ENCODE measurements around the gene RILP.

RILP gene

DNA sequence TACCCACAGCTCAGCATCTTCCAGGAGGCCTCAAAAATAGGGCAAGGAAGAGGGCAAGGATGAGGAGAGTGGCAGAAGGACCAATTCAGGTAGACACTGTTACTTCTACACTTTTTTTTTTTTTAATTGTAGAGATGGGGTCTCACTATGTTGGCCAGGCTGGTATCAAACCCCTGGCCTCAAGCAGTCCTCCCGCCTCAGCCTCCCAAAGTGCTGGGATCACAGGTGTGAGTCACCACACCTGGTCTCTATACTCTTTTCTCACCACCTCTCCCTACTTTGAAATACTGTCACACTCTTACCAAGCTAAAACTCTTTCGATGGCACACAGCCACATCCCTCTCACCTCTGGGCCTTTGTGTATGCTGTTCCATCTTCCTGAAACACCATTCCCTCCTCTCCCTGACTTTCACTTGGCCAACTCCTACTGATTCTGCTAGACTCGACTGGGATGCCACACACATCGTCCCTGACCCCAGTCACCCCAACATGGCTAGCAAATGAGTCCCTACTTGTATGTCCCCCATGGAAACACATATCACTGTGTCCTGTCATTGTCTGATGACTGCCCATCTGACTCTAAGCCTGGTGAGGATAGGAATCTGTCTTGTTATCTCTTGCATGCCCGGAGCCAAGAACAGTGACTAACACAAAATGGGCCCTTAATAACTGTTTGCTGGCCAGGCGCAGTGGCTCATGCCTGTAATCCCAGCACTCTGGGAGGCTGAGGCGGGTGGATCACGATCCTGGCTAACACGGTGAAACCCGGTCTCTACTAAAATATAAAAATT lies 13.8 kb downstream of the RILP start:
- no peak overlapping the region for H3K4me3 ChIP-seq (ENCODE audit: low read depth, low read length)
- H3K9ac ChIP-seq (ENCODE audit: low read depth, low read length): no peak overlapping the region
- no peaks in the 10 kb centered on the region for H3K27me3 ChIP-seq (ENCODE audit: control insufficient read depth, insufficient read depth, low read length)
- no peaks in the 10 kb centered on the region for H3K4me1 ChIP-seq (ENCODE audit: control insufficient read depth, insufficient read depth, low read length)
- H3K9me3 ChIP-seq (ENCODE audit: control insufficient read depth, insufficient read depth, low read length): no peaks in the 10 kb centered on the region
- H3K36me3 ChIP-seq (ENCODE audit: control insufficient read depth, insufficient read depth, low read length): no peaks in the 10 kb centered on the region

DNA sequence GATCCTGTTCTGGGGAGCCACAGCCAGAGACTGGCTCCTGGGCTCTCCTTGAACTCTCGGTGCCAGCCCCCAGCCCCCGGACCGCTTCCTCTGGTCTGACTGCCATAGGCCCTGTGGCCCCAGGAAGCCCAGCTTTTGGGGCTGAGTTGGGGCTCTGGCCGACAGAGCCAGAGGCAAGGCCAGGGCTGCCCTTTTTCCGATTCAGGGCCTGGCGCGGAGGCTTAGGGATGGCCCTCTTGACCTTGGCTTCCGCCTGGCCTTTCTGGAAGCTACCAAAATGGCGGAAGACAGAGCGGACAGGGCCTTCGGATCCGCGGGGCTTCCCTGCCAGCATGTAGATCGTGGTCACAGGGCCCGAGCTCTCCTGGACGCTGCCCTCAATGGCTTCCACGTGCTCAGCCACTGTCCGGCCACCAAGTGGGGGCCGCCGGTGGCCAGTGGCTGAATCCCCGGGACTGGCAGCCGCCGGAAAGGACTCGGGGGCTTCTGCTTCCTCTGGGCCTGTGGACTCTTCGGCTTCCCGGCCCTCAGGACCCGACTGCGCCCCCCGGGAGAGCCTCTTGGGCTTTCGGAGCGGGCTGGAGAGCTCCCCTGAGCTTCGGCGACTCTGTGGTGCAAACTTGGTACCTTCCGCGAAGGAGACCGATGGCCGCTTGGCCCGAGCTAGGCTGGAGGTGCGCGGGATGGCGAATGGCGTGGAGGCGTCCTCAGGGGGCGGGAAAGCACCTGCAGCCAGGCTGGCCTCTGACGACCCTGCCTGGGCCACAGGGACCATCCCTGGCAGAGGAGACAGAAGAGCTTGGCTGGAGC lies 14.6 kb downstream of the RILP start:
- no peak overlapping the region for H3K9ac ChIP-seq (ENCODE audit: low read depth, low read length)
- H3K4me3 ChIP-seq (ENCODE audit: low read depth, low read length): no peak overlapping the region
- H3K27me3 ChIP-seq (ENCODE audit: control insufficient read depth, insufficient read depth, low read length): no peaks in the 10 kb centered on the region
- H3K9me3 ChIP-seq (ENCODE audit: control insufficient read depth, insufficient read depth, low read length): no peaks in the 10 kb centered on the region
- H3K4me1 ChIP-seq (ENCODE audit: control insufficient read depth, insufficient read depth, low read length): no peaks in the 10 kb centered on the region
- H3K36me3 ChIP-seq (ENCODE audit: control insufficient read depth, insufficient read depth, low read length): no peaks in the 10 kb centered on the region

DNA sequence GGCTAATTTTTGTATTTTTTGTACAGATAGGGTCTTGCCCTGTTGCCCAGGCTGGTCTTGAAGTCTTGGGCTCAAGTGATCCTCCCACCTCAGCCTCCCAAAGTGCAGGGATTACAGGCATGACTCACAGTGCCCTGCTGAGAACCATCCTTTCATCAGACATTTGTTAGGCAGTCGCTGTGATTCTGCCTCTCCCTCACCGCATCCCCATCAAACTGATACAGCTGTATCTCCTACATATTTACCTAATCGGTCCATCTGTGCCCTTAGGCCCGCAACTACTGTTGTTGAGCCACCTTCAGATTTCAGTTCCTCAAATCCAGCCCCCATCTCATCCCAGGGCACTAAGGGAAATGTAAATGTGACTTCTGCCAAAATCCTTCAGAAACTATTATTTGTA lies 19.0 kb downstream of the RILP start:
- Histone ChIP-seq H3K27me3 (ENCODE audit: control insufficient read depth, insufficient read depth, low read length) (peaks cover 2% of the 10 kb centered on the region), H3K36me3 (ENCODE audit: control insufficient read depth, insufficient read depth, low read length) (no peaks in the 10 kb centered on the region), H3K9me3 (ENCODE audit: control insufficient read depth, insufficient read depth, low read length) (no peaks in the 10 kb centered on the region), H3K9ac (ENCODE audit: low read depth, low read length) (no peak overlapping the region), H3K4me1 (ENCODE audit: control insufficient read depth, insufficient read depth, low read length) (no peaks in the 10 kb centered on the region), H3K4me3 (ENCODE audit: low read depth, low read length) (no peak overlapping the region)

GRCh38 chr17:1629504-1630310 lies 20.0 kb downstream of the RILP start:
- Histone ChIP-seq H3K27me3 (ENCODE audit: control insufficient read depth, insufficient read depth, low read length) (peaks cover 2% of the 10 kb centered on the region), H3K9me3 (ENCODE audit: control insufficient read depth, insufficient read depth, low read length) (no peaks in the 10 kb centered on the region), H3K9ac (ENCODE audit: low read depth, low read length) (peak overlapping the region; percentile 65), H3K4me1 (ENCODE audit: control insufficient read depth, insufficient read depth, low read length) (no peaks in the 10 kb centered on the region), H3K36me3 (ENCODE audit: control insufficient read depth, insufficient read depth, low read length) (no peaks in the 10 kb centered on the region), H3K4me3 (ENCODE audit: low read depth, low read length) (peak overlapping the region; percentile 85)

- Histone ChIP-seq H3K27me3 (ENCODE audit: control insufficient read depth, insufficient read depth, low read length) (peaks cover 2% of the 10 kb centered on the region), H3K36me3 (ENCODE audit: control insufficient read depth, insufficient read depth, low read length) (no peaks in the 10 kb centered on the region), H3K4me3 (ENCODE audit: low read depth, low read length) (peak overlapping the region; percentile 85), H3K9ac (ENCODE audit: low read depth, low read length) (peak overlapping the region; percentile 65), H3K9me3 (ENCODE audit: control insufficient read depth, insufficient read depth, low read length) (no peaks in the 10 kb centered on the region), H3K4me1 (ENCODE audit: control insufficient read depth, insufficient read depth, low read length) (no peaks in the 10 kb centered on the region)
Measured at GRCh38 chr17:1628856-1629503, 20.7 kb downstream of the RILP start.

DNA sequence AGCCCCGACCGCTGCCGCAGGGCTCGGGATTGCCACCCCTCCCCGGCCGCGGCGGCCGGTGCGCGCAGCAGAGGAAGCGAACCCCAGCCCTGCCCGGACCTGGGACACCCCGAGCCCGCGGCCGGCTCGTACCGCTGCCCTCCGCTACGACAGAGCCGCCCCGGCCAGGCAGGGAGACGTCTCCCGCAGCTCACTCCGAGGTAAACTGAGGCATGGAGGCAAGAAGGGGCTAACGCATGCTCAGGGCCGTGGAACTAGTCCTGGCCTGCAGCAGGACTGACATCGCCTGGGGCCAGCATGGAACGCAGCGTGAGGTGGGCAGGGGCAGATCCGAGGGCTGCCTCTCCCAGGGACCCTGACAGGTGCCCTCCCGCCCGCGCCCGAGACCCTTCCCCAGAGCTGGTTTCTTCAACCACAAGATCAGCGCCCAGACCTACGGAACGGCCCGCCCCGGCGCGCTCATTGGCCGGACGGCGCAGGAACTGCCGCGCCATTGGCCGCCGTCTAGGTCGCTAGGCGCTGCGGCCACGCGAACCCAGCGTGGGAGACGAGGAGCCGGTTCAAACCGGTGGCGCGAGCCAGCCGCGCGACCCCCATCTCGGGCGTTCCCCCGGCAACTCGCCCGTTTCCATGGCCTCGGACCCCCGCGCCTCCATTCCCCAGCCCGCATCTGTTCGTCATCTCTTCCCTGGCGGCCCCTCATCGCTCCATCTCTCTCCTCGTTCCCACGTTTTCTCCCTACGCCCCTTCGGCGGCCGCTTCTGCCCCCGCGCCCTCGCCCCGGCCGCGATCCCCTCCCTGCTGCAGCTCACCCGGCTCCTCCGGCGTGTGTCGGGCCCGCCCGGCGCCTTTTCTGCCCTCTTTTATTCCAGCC lies 21.4 kb downstream of the RILP start, which contains the start of gene SLC43A2:
SLC43A2 (minus strand) TSS at position 853 of the 874 bp plus-strand sequence. CDS start 960 bp downstream, outside the sequence.
- Histone ChIP-seq H3K4me3 (ENCODE audit: low read depth, low read length) (peak within 1 kb of the TSS; percentile 85), H3K4me1 (ENCODE audit: control insufficient read depth, insufficient read depth, low read length) (no peaks in the 10 kb centered on the region), H3K36me3 (ENCODE audit: control insufficient read depth, insufficient read depth, low read length) (no peaks in the 10 kb centered on the region), H3K9me3 (ENCODE audit: control insufficient read depth, insufficient read depth, low read length) (no peaks in the 10 kb centered on the region), H3K27me3 (ENCODE audit: control insufficient read depth, insufficient read depth, low read length) (peaks cover 2% of the 10 kb centered on the region), H3K9ac (ENCODE audit: low read depth, low read length) (peak within 1 kb of the TSS; percentile 65)

- H3K9me3 ChIP-seq (ENCODE audit: control insufficient read depth, insufficient read depth, low read length): no peaks in the 10 kb centered on the region
- no peaks in the 10 kb centered on the region for H3K36me3 ChIP-seq (ENCODE audit: control insufficient read depth, insufficient read depth, low read length)
- peak overlapping the region; percentile 85 for H3K4me3 ChIP-seq (ENCODE audit: low read depth, low read length)
- peaks cover 2% of the 10 kb centered on the region for H3K27me3 ChIP-seq (ENCODE audit: control insufficient read depth, insufficient read depth, low read length)
- no peaks in the 10 kb centered on the region for H3K4me1 ChIP-seq (ENCODE audit: control insufficient read depth, insufficient read depth, low read length)
- H3K9ac ChIP-seq (ENCODE audit: low read depth, low read length): no peak overlapping the region
Measured at GRCh38 chr17:1627182-1627981, 22.3 kb downstream of the RILP start.

GRCh38 chr17:1626333-1626732 lies 23.3 kb downstream of the RILP start:
- Histone ChIP-seq H3K4me1 (ENCODE audit: control insufficient read depth, insufficient read depth, low read length) (no peaks in the 10 kb centered on the region), H3K4me3 (ENCODE audit: low read depth, low read length) (no peak overlapping the region)

DNA sequence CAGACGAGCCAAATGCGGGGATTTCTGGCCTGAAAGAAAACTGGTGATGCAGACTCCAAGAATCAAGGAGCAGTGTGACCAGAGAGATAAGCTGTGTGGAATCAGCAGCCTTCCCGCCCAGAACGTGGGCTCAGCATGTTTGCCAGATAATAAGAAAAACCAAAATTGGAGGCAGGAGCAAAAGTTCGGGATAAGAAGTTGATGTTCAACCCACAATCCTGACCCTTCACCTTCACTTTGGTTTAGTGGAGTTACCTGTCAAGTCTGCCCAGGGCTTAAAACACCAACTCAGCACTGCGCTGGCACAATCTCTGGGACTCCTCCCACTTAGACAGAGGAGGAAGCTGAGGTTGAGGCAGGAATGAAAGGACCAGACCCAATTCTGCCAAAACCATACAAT lies 24.1 kb downstream of the RILP start:
- H3K9ac ChIP-seq (ENCODE audit: low read depth, low read length): no peak overlapping the region
- H3K4me1 ChIP-seq (ENCODE audit: control insufficient read depth, insufficient read depth, low read length): no peaks in the 10 kb centered on the region
- no peak overlapping the region for H3K4me3 ChIP-seq (ENCODE audit: low read depth, low read length)
- no peaks in the 10 kb centered on the region for H3K36me3 ChIP-seq (ENCODE audit: control insufficient read depth, insufficient read depth, low read length)
- H3K9me3 ChIP-seq (ENCODE audit: control insufficient read depth, insufficient read depth, low read length): no peaks in the 10 kb centered on the region
- peaks cover 2% of the 10 kb centered on the region for H3K27me3 ChIP-seq (ENCODE audit: control insufficient read depth, insufficient read depth, low read length)

More at GRCh38 chr17:1626333-1626732, 23.3 kb downstream of the RILP start:
- Histone ChIP-seq H3K9me3 (ENCODE audit: control insufficient read depth, insufficient read depth, low read length) (no peaks in the 10 kb centered on the region), H3K27me3 (ENCODE audit: control insufficient read depth, insufficient read depth, low read length) (peaks cover 2% of the 10 kb centered on the region), H3K9ac (ENCODE audit: low read depth, low read length) (no peak overlapping the region), H3K36me3 (ENCODE audit: control insufficient read depth, insufficient read depth, low read length) (no peaks in the 10 kb centered on the region)

- Histone ChIP-seq H3K36me3 (ENCODE audit: control insufficient read depth, insufficient read depth, low read length) (no peaks in the 10 kb centered on the region), H3K9me3 (ENCODE audit: control insufficient read depth, insufficient read depth, low read length) (no peaks in the 10 kb centered on the region), H3K27me3 (ENCODE audit: control insufficient read depth, insufficient read depth, low read length) (peaks cover 2% of the 10 kb centered on the region), H3K9ac (ENCODE audit: low read depth, low read length) (no peak overlapping the region), H3K4me3 (ENCODE audit: low read depth, low read length) (no peak overlapping the region), H3K4me1 (ENCODE audit: control insufficient read depth, insufficient read depth, low read length) (no peaks in the 10 kb centered on the region)
Measured at GRCh38 chr17:1625053-1625452, 24.6 kb downstream of the RILP start.
